Activated effector memory CD4-positive, alpha-beta T cell treated with anti-CD3 and anti-CD28 coated beads, Interleukin-2, amount 50 U/mL, for 16 hours (primary cell): ENCODE measurements around the gene RHOF.

Experiments
- DNase-seq: peaks from one replicate; pipeline ENCODE4 v3.0.0-alpha.2; 2020

Gene RHOF, protein sequence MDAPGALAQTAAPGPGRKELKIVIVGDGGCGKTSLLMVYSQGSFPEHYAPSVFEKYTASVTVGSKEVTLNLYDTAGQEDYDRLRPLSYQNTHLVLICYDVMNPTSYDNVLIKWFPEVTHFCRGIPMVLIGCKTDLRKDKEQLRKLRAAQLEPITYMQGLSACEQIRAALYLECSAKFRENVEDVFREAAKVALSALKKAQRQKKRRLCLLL

DNA sequence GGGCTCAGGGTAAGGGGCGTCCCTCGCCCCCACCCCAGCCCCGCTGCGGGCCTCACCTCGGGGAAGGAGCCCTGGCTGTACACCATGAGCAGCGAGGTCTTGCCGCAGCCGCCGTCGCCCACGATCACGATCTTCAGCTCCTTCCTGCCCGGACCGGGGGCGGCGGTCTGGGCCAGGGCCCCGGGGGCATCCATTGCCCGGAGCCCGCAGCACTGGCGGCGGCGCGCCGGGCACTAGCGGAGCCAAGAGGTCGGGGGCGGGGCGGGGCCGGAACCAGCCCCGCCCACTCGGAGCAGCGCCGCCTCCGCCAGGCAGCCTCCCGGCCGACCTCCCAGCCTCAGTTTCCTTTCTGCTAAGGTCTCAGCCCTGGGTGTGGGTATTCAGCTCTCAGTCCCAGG lies at the start of gene RHOF:
Gene RHOF (minus strand): TSS at position 249 of the 398 bp plus-strand sequence. CDS start 55 bp downstream, at position 194.
- peak; percentile 90 for DNase-seq

DNA sequence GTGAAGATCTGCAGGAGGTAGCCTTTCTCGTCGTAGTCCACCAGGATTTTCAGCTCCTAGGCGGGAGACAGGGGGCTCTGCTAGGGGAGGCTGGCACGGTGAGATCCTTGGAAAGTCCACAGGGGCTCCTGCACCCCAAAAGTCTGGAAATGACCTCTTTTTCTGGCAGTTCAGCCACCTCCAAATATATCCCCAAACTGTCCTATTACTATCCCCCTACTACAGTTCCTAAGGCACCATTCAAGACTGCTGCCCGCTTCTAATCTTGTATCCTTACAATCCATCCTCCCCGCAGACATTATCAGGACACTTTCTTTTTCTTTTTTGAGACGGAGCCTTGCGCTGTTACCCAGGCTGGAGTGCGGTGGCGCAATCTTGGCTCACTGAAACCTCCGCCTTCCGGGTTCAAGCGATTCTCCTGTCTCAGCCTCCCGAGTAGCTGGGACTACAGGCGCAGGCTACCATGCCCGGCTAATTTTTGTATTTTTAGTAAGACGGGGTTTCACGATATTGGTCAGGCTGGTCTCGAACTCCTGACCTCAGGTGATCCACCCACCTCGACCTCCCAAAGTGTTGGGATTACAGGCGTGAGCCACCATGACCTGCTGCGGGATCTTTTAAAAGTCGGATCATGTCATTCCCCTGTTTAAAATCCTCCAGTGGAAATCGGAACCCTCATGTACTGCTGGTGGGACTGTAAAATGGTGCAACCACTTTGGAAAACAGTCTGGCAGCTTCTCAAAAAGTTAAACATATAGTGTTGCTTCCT lies 46.7 kb upstream of the RHOF start:
- DNase-seq = no peak

DNA sequence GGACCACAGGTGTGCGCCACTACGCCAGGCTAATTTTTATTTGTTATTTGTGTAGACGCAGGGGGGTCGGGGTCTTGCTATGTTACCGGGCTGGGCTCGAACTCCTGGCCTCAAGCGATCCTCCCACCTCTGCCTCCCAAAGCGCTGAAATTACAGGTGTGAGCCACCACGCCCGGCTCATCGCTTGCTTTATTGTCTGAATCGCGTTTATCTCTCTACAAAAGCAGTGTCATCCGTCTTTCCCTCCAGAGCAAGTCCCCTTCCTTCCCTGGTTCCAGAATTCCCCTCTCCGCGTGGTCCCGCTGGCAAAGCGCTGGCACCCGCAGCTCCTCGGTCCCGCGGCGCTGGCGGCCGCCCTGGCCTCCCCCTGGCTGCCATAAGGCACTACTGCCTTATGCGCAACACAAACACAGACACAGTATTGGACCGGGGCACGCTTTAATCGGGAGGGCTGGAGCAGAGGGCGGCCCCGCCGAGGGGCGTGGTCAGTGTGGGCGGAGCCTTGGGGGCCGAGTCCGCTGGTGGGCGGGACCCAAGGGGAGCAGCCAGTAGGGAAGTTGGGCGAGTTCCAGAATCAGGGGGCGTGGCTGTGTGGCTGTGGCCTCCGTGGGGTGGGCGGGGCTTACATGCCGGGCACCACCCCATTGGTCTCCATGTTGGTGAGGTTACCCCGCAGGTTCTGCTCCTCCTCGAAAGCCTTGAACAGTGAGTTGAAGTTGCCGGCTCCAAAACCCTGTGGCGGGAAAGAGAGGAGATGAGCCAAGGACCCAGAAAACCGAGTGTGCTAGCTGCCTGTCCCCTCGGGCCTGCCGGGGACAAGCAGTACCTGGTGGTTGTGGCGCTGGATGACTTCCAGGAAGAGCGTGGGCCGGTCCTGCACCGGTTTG lies 45.9 kb upstream of the RHOF start:
- DNase-seq = peak; percentile 100

DNA sequence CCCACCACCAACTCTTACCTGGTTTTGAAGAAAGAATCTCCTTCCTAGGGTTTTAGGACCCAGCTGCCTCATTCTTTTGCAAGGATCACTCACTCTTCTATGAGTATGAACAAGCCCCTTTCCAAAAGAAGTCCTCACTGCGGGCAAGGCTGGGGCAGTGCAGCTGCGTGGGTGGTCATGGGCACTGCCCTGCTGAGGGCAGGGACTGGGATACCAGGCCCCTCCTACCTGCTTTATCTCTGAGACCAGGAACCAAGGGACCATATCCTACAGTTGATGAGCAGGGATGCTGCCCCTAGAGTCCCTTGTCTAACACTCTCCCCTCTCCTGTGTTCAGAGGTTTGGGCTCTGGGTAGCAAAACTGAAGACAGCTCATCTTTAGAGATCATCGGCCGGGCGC lies 44.6 kb upstream of the RHOF start:
- DNase-seq = no peak

DNA sequence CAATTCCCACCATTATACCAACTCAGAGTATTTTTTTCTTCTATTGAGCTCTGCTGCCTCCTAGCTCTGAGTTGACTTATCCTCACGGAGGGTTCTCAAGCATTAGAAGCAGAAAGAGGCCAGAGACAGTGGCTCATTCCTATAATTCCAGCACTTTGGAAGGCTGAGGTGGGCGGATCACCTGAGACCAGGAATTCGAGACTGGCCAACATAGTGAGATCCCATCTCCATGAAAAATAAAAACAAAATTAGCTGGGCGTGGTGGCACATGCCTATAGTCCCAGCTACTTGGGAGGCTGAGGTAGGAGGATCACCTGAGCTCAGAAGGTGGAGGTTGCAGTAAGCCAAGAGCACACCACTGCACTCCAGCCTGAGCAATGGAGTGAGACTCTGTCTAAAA lies 44.2 kb upstream of the RHOF start:
- no peak for DNase-seq

DNA sequence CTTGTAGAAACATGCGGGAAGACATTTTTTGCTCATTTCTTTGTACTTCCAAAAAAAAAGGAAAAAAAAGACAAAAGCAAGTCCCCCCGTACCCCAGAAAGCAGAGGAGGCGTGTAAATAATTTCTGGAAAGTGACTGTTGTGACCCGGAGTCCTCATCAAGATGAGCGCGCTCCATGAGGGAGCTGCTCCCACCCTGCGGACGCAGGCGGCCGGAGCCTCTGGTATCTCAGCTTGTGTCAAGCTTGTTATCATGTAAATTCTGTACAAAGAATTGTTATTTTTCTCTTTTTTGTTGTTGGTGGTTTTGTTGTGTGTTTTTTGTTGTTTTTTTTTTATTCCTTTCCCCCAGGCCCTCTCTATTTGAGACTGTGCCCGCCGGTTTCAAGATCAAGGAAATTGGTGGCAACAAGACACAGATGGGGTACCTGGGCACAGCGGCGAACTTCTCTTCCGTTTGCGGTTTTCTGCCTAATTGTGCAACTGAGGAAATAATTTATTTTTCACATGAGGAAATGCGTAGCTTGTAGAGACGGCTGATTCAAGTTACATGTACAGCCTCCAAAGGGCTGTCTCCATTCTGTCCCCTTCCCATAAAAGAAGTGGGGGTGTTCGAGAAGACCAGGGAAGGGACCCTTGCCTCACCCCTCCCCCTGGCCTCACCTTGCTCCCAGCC lies 38.2 kb upstream of the RHOF start:
- no peak for DNase-seq

DNA sequence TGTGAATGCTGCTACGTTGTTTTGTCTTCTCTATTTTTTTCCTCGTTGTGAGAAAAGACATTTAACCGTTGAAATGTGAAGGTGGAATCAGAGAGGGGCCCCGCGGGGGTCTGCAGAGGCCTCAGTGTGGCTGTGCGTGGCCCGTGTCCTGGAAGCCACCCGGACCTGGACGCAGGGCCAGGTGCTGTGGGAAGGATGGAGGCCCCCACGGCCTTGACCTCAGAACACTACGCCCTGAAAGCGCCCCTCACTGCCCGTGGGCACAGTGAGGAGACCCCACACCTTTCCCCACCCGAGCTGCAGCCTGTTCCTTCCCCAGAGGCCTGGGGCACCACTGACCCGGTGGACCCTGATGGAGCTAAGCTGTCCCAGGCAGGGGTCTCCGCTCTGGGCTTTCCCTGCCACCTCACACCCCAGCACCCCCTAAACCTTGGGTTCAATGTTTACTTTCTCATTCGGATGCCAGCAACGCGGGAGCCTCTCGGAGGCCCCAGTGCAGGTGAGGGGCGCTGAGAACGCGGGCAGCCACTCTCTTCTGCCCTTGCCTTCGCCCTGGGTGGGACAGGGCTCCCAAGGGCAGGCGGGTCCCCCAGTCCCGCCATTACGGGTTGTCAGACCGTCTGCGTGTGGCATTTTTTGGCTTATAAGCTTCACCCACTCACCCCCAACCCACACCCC lies 37.2 kb upstream of the RHOF start:
- no peak for DNase-seq

DNA sequence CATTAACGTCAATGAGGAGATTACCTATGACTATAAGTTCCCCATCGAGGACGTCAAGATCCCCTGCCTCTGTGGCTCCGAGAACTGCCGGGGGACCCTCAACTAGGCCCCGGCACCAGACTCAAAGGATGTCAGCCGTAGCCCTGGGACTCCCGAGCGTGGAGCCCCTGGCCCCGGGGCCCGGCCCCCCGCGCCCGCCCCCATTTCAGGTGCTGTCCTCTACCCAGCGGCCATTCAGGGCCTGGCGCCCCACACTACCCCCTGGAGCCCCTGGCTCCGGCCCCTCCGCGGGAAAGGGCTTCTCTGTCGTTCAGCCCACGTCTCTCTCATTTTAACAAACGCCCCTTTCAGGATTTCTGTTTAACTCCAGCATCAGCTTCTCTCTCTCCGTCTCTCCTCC lies 36.6 kb upstream of the RHOF start:
- no peak for DNase-seq

DNA sequence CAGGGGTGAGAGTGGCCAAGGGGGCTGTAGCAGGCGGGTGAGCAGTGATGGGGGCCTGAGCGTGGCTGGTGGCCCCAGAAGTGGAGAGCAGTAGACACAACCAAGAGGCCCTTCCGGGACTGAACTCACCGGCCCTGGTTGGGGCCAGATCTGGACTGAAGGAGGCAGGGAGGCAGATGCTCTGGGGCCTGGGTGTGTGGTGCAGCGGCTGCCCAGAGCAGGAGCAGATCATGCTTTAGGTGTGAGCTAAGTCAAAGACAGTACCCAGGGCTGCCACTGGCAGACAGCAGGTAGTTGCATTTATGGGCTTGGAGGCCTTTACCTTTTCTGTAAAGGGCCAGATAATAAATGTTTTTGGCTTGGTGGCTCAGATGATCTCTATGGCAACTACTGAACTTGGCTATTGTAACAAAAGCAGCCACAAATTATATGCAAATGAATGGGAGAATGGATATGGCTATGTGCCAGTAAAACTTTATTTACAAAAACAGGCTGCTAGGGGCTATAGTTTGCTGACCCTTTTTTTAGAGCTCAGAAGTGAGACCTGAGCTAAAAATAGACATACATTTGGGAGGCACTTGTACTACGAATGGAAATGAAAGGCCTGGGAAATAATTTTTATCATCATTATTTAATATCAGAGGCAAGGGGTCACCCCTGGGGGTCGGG lies 35.9 kb upstream of the RHOF start:
- no peak for DNase-seq

DNA sequence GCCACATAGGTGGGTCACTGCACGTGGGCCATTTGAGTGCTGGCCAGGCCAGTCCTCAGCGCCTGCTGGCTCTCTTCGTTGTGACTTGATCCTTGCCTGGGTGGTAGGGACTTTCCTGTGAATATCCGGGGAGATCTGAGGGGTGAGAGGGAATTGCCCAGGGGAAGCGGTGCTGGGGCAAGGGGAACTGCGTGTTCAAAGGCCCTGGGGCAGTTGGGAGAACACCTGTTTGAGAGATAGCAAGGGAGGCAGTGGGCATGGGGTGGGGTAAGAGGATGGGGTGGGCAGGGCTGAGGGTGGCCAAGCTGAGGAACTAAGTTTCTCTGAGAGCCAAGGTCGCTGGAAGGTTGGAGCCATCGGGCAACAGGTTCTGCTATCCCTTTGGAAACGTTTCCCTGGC lies 35.3 kb upstream of the RHOF start:
- no peak for DNase-seq

DNA sequence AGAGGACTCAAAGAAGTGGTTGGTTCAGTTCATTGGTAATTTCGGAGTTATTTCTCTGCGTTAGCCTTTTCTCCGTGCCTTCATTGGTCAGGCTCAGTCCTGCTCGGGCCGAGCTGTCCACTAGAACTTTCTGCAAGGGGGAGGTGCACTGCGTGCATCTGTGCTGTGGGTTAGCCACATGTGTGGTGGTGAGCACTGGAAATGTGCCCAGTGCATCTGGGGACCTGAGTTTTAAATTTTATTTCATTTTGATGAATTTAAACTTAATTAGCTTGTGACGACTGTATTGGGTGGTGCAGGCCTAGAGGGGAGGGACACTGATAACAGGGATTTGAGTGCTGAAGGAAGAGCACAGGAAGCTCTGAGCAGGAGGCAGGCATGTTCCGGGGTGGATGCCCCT lies 34.8 kb upstream of the RHOF start:
- no peak for DNase-seq

DNA sequence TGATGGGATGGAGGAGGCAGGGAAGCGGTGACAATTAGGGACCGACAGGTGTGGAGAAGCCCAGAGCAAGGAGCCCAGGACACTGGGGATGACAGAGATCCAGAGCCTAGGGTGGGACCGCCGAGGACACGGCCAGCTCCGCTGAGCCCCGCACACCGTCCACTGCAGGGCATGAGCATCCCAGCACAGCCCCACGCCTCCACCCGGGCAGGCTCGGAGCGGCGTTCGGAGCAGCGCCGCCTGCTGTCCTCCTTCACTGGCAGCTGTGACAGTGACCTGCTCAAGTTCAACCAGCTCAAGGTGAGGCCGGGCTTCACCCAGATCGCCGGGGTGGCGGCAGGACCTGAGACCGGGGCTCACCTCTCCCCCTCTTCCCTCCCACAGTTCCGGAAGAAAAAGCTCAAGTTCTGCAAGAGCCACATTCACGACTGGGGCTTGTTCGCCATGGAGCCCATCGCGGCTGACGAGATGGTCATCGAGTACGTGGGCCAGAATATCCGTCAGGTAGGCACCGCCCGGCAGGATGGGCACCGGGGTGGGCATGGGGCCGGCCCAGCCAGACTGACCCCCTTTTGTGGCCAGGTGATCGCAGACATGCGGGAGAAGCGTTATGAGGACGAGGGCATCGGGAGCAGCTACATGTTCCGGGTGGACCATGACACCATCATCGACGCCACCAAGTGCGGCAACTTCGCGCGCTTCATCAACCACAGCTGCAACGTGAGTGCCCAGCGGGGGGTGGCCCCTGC lies 34.0 kb upstream of the RHOF start:
- no peak for DNase-seq

DNA sequence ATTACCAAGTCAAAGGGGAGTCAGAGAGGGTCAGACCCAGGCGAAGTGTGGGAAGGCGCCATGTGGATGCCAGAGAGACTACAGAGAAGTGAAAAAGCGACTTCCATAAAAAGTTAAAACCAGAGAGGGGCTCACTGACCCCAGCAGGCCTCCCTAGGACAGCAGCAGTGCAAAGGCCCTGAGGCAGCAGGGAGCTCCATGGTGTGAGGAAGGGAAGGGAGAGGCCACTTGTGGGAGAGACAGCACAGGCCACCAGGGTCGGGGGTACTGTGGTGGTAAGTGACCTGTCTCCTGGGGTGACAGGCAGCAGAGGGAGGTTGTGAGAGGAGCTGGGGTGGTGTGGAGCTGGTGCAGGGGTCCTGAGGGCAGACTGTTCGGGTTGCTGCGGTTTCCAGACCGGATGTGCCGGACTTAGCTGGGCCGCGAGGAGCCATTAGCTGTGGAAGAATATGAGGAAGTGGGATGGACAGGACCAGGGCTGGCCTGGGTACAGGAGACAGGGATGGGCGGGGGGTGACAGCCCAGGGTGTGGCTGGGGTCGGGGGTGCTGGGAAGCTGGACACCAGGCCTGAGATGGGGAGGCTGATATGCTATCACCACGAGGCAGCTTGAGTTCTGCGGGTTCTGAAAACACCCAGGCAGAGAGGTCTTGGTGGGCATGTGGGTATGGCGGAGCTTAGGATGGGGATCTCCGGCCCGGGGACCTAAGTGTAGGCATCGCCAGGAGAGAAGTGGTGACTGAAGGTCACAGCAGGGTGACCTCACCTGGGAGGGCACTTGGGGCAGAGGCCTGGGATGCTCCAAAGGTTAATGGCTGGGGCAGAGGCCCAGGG lies 33.0 kb upstream of the RHOF start:
- no peak for DNase-seq

DNA sequence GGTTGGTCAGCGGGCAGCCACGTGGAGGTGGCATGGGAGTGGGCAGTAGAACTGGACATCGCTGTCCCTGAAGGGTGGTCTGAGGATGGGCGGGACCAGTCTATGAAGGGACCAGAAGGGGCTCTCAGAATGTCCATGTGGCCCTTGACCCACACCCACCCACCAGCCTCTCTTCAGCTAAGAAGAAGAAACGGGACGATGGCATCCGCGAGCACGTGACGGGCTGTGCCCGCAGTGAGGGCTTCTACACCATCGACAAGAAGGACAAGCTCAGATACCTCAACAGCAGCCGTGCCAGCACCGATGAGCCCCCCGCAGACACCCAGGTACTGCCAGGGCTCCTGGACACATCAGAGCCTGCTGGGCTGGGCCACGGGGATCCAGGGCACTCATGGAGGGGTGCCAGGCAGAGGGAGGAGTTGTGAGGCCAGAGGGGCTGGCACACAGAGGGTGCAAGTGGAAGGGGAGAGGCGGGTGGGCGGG lies 31.6 kb upstream of the RHOF start:
- DNase-seq = no peak

DNA sequence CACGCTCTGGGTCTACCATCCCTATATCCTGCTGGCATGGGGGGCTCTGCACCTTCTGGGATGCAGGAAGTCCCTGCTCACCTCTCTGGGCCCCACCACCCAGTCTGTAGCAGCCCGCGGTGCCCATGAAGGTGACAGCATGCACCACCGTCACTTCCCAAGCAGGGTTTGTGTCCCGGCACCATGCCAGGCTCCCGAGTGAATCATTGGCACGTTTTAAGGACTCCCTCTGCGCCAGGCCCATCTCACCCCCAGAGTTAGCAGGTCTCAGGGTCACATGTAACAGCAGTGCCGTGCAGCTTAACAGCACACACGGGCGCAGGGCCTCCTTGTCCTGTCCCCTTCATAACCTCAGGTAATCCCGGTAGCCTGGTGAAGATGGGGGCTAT lies 30.2 kb upstream of the RHOF start:
- DNase-seq = no peak

DNA sequence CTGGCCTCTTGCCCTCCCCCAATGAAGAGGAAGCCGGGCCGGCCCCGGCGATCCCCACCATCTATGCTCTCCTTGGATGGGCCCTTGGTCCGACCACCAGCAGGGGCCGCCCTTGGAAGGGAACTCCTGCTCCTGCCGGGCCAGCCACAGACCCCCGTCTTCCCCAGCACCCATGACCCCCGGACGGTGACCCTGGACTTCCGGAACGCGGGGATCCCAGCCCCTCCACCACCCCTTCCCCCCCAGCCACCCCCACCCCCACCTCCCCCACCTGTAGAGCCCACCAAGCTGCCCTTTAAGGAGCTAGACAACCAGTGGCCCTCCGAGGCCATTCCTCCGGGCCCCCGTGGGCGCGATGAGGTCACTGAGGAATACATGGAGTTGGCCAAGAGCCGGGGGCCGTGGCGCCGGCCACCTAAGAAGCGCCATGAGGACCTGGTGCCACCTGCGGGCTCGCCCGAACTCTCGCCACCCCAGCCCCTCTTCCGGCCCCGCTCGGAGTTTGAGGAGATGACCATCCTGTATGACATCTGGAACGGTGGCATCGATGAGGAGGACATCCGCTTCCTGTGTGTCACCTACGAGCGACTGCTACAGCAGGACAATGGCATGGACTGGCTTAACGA lies 29.7 kb upstream of the RHOF start:
- DNase-seq = no peak

DNA sequence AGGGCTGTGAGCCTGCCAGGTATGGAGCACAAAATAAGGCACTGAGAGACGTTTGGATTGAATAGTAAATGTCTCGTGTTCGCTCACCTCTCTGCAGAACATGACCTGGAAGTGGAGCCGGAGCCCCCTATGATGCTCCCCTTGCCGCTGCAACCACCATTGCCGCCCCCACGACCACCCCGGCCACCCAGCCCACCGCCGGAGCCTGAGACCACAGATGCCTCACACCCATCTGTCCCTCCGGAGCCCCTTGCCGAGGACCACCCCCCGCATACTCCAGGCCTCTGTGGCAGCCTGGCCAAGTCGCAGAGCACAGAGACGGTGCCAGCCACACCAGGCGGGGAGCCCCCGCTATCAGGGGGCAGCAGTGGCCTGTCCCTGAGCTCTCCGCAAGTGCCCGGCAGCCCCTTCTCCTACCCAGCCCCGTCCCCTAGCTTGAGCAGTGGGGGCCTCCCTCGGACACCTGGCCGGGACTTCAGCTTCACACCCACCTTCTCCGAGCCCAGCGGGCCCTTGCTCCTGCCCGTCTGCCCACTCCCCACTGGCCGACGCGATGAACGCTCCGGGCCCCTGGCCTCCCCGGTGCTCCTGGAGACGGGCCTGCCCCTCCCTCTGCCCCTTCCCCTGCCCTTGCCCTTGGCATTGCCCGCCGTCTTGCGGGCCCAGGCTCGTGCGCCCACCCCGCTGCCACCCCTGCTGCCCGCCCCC lies 29.1 kb upstream of the RHOF start:
- no peak for DNase-seq

DNA sequence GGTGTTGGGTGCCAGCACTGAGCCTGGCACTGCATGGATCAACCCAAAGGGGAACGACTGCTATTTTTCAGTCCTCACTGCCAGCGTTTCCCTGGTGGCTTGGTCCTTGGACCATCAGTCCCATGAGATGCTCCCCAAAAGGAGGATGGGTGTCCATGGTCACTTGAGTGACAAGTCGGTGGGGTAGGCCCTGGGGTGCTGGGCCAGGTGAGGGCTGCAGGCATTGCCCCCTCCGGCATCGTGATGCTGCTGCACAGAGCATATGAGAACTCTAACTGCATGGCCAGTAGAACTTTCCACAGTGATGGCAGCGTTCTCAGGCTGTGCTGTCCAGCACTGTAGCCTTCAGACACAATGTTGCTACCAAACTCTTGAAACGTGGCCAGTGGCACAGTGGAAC lies 26.6 kb upstream of the RHOF start:
- DNase-seq = no peak
